Osteoblast (primary cell): ENCODE results near the gene ADD1. TPM values are rescaled to one million over a fixed set of nuclear protein-coding genes. Genes with fewer than 3 reads are reported as not detected.
A peak's percentile ranks its signal among the peaks of the same experiment; 100 is the strongest.

ENCODE experiments used
- DNase-seq: peaks from one replicate; pipeline ENCODE4 v3.0.0; 2011; ENCODE audit warnings: low spot score, mixed read lengths; ENCODE audit not compliant: insufficient read length; ENCODE audit errors: missing footprints
- H2AFZ ChIP-seq: 2 replicates; pipeline ENCODE4 v1.6.0; 2011; ENCODE audit warnings: mild to moderate bottlenecking, low read length
- H3K27ac ChIP-seq: 2 replicates; pipeline ENCODE4 v1.5.1; 2011; ENCODE audit warnings: mild to moderate bottlenecking, low read depth, low read length, moderate library complexity
- H3K27me3 ChIP-seq: 2 replicates; pipeline ENCODE4 v1.6.0; 2012; ENCODE audit warnings: mild to moderate bottlenecking, control low read depth, inconsistent platforms, low read length, moderate library complexity; ENCODE audit not compliant: insufficient read depth
- H3K36me3 ChIP-seq: 2 replicates; pipeline ENCODE4 v1.5.1; 2011; ENCODE audit warnings: mild to moderate bottlenecking, low read length, control low read depth, moderate library complexity; ENCODE audit not compliant: insufficient read depth
- H3K4me1 ChIP-seq: 2 replicates; pipeline ENCODE4 v1.5.1; 2011; ENCODE audit warnings: mild to moderate bottlenecking, low read length, control low read depth, moderate library complexity; ENCODE audit not compliant: insufficient read depth
- H3K4me2 ChIP-seq: 2 replicates; pipeline ENCODE4 v1.6.0; 2011; ENCODE audit warnings: mild to moderate bottlenecking, low read length; ENCODE audit not compliant: insufficient read depth
- H3K4me3 ChIP-seq: fragments of 200-600 bp; sonication (generic); 3 replicates; pipeline ENCODE4 v1.5.1; 2012; ENCODE audit warnings: mild to moderate bottlenecking, low read length, inconsistent platforms; ENCODE audit not compliant: insufficient read depth
- H3K79me2 ChIP-seq: 2 replicates; pipeline ENCODE4 v1.6.0; 2012; ENCODE audit warnings: mild to moderate bottlenecking, low read length, control low read depth, inconsistent platforms; ENCODE audit not compliant: insufficient read depth
- H3K9me3 ChIP-seq: 2 replicates; pipeline ENCODE4 v1.5.1; 2011; ENCODE audit warnings: low read depth, low read length, control low read depth
- H4K20me1 ChIP-seq: 2 replicates; pipeline ENCODE4 v1.6.0; 2012; ENCODE audit warnings: mild to moderate bottlenecking, low read length, control low read depth; ENCODE audit not compliant: insufficient read depth
- total RNA-seq: library from RNA; depleted of rRNA; stranded (reverse); fragments of >200 nt; gene quantifications from 2 replicates; pipeline ENCODE4 v1.2.3, GENCODE V29; 2012
- TF ChIP-seq, protein P1 (sequence below): IDR thresholded peaks from 2 replicates; pipeline ENCODE4 v1.5.1; 2011; ENCODE audit warnings: mild to moderate bottlenecking, low read depth, low read length, moderate library complexity; ENCODE audit errors: extremely low read depth

ADD1 gene
- total RNA-seq, 1 donor = 200 TPM

DNA sequence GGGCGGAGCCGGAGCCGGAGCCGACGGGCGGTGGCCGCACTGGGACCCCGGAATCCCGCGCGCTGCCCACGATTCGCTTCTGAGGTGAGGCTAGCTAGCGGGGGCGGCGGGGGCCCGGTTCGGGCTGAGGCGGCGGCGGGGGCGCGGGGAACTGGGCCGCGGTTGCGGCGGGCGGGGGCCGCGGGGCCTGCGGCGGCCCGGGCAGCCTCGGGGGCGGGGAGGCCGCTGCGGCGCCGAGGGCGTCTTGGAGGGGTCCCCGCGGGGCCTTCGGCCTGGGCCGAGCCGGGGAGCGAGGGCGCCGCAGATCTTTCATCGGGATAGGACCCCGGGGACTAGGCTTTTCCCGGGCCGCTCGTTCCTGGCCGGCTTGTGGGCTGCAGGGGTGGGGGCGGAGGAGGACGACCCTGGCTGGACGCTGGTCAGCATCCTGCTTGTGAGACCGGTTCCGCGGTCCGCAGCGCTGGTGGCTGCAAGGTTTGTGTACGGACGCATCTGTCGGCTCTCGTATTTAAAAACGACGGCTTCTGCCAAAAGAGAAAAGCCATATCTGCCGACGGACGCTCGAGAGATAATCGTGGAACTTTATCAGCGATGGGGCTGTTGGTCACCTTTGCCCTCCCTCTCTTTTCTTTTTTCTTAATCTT is 419 bp downstream of the ADD1 start:
- Histone ChIP-seq H3K27ac (peak overlapping the region; percentile 21), H3K79me2 (peaks cover 57% of the 10 kb centered on the region), H2AFZ (peak overlapping the region; percentile 42), H3K4me1 (peaks cover 19% of the 10 kb centered on the region), H4K20me1 (peaks cover 42% of the 10 kb centered on the region), H3K27me3 (no peaks in the 10 kb centered on the region), H3K9me3 (no peaks in the 10 kb centered on the region), H3K36me3 (no peaks in the 10 kb centered on the region), H3K4me2 (peak overlapping the region; percentile 97), H3K4me3 (peak overlapping the region; percentile 89)
- TF ChIP-seq, protein P1, sequence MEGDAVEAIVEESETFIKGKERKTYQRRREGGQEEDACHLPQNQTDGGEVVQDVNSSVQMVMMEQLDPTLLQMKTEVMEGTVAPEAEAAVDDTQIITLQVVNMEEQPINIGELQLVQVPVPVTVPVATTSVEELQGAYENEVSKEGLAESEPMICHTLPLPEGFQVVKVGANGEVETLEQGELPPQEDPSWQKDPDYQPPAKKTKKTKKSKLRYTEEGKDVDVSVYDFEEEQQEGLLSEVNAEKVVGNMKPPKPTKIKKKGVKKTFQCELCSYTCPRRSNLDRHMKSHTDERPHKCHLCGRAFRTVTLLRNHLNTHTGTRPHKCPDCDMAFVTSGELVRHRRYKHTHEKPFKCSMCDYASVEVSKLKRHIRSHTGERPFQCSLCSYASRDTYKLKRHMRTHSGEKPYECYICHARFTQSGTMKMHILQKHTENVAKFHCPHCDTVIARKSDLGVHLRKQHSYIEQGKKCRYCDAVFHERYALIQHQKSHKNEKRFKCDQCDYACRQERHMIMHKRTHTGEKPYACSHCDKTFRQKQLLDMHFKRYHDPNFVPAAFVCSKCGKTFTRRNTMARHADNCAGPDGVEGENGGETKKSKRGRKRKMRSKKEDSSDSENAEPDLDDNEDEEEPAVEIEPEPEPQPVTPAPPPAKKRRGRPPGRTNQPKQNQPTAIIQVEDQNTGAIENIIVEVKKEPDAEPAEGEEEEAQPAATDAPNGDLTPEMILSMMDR = no peak
- DNase-seq = peak; percentile 82

DNA sequence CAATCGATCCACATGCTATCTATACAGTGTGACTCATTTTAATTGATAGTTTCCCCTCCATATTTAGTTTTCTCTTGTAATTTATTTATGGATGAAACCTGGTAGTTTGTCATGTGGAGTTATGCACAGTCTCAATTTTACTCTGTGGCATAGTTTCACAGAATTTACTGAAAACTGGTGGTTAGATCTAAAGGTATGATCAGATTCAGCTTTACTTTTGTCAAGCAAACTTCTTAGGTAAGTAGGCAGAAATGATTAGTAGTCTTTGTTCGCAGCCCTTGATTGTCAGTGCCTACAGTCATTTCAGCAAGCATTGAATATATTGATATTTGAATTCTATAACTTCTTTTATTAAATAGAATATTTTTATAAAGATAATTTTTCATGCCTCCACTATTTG is 2.5 kb downstream of the ADD1 start:
- no peak overlapping the region for H3K4me3 ChIP-seq
- no peak overlapping the region for H3K4me2 ChIP-seq
- H2AFZ ChIP-seq = no peak overlapping the region
- no peak for DNase-seq
- peaks cover 56% of the 10 kb centered on the region for H4K20me1 ChIP-seq
- TF ChIP-seq, protein P1 = no peak
- peaks cover 75% of the 10 kb centered on the region for H3K79me2 ChIP-seq
- H3K36me3 ChIP-seq = no peaks in the 10 kb centered on the region
- H3K4me1 ChIP-seq = peaks cover 19% of the 10 kb centered on the region
- no peak overlapping the region for H3K27ac ChIP-seq
- H3K27me3 ChIP-seq = no peaks in the 10 kb centered on the region
- no peaks in the 10 kb centered on the region for H3K9me3 ChIP-seq

DNA sequence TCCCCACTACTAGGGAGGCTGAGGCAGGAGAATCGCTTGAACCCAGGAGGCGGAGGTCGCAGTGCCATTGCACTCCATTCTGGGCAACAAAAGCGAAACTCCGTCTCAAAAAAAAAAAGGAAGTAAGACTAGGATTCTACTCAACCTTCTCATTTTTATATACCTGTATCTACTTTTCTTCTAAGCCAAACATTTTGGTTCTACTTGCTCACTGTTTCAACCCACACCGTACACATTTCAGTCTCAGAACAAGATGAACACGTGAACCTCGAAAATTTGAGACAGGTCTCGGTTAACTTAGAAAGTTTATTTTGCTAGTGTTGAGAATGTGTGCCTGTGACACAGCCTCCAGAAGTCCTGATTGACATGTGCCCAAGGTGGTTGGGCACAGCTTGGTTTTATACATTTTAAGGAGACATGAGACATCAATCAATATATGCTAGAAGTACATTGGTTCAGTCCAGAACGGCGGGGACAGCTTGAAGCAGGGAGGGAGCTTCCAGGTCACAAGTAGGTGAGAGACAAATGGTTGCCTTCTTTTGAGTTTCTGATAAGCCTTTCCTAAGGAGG is 3.7 kb downstream of the ADD1 start:
- no peak overlapping the region for H2AFZ ChIP-seq
- no peaks in the 10 kb centered on the region for H3K27me3 ChIP-seq
- no peaks in the 10 kb centered on the region for H3K36me3 ChIP-seq
- H3K27ac ChIP-seq = no peak overlapping the region
- H3K4me3 ChIP-seq = no peak overlapping the region
- no peaks in the 10 kb centered on the region for H3K9me3 ChIP-seq
- H3K4me2 ChIP-seq = no peak overlapping the region
- TF ChIP-seq, protein P1 = no peak
- no peak for DNase-seq
- H3K79me2 ChIP-seq = peaks cover 85% of the 10 kb centered on the region
- H4K20me1 ChIP-seq = peaks cover 63% of the 10 kb centered on the region
- peaks cover 17% of the 10 kb centered on the region for H3K4me1 ChIP-seq

DNA sequence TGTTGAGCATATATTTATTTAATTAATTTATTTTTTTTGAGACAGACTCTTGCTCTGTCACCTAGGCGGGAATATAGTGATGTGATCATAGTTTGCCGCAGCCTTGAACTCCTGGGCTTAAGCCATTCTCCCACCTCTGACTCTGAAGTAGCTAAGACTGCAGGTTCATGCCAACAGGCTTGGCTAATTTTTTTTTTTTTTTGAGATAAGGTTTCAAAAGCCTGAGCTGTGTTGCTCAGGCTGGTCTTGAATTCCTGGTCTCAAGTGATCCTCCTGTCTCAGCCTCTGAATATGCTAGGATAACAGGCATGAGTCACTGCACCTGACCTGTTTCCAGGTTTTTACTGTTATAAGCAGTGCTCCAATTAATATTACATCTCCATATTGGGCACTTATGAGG is 4.8 kb downstream of the ADD1 start:
- Histone ChIP-seq H3K9me3 (no peaks in the 10 kb centered on the region), H2AFZ (no peak overlapping the region), H3K4me3 (no peak overlapping the region), H3K4me2 (no peak overlapping the region), H4K20me1 (peaks cover 72% of the 10 kb centered on the region), H3K27ac (no peak overlapping the region), H3K79me2 (peaks cover 92% of the 10 kb centered on the region), H3K4me1 (peaks cover 13% of the 10 kb centered on the region), H3K36me3 (peaks cover 4% of the 10 kb centered on the region), H3K27me3 (no peaks in the 10 kb centered on the region)
- DNase-seq = peak; percentile 50
- TF ChIP-seq, protein P1 = no peak
